Vagina (tissue), 2 donors: ENCODE results near the gene TWIST2.

Experiments
- POLR2A ChIP-seq, 2 donors: fragments of 450-650 bp; IDR thresholded peaks; one replicate each; pipeline ENCODE4 v1.6.1; 2017; ENCODE audit warnings: antibody characterized with exemption in 2 of 2, mild to moderate bottlenecking in 2 of 2, moderate library complexity in 2 of 2
- POLR2AphosphoS5 ChIP-seq, 2 donors: sonication (generic); formaldehyde crosslinking; IDR thresholded peaks; one replicate each; pipeline ENCODE4 v1.9.0; 2017; ENCODE audit warnings: antibody characterized with exemption in 2 of 2, mild to moderate bottlenecking in 2 of 2, low read depth in 1 of 2; ENCODE audit not compliant: insufficient read depth in 1 of 2
- TF ChIP-seq, protein P1 (sequence below), 3 experiments: fragments of 450-650 bp in 2 of 3; fragments of 200-600 bp in 1 of 3; sonication (generic) in 1 of 3; IDR thresholded peaks; one replicate each; pipeline ENCODE4 v1.5.1; 2017 to 2019; ENCODE audit warnings: antibody characterized with exemption in 3 of 3, mild to moderate bottlenecking in 2 of 3, moderate library complexity in 2 of 3

DNA sequence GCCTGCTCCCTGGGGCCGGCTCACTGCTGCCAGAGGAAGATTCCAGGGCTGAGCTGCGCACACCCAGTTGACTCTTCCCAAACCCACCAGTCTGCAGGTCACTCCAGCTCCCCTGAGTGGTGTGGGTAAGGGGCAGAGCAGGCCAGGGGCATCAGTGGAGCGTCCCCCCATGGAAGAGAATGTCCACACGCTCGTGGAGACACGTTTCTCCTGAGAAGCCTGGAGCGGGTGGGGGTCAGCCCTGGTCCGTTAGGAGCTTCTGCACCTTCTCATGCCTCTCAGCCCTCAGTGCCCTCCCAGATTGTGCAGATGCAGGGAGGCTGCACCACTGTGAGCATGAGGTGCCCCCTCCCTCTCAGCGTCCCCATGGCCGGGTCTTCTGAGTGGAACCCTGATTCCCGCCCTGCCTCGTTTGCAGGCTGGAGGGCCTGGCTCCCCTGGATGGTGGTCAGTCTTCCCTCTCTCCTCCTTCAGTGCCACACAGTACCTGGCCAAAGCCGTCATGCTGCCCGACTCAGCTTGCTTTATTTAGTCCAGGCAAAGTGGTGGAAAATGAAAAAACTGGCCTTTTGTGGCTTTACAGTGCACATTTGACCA, 37.0 kb downstream of the TWIST2 start:
- TF ChIP-seq POLR2A (IDR thresholded peaks at IDR 0.05) (no peak), POLR2AphosphoS5 (IDR thresholded peaks at IDR 0.05; ENCODE audit: insufficient read depth in 1 of 2, low read depth in 1 of 2) (no peak)
- TF ChIP-seq, protein P1, sequence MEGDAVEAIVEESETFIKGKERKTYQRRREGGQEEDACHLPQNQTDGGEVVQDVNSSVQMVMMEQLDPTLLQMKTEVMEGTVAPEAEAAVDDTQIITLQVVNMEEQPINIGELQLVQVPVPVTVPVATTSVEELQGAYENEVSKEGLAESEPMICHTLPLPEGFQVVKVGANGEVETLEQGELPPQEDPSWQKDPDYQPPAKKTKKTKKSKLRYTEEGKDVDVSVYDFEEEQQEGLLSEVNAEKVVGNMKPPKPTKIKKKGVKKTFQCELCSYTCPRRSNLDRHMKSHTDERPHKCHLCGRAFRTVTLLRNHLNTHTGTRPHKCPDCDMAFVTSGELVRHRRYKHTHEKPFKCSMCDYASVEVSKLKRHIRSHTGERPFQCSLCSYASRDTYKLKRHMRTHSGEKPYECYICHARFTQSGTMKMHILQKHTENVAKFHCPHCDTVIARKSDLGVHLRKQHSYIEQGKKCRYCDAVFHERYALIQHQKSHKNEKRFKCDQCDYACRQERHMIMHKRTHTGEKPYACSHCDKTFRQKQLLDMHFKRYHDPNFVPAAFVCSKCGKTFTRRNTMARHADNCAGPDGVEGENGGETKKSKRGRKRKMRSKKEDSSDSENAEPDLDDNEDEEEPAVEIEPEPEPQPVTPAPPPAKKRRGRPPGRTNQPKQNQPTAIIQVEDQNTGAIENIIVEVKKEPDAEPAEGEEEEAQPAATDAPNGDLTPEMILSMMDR (IDR thresholded peaks at IDR 0.05) = no peak
